Right lobe of liver (tissue), 4 donors: ENCODE results near the gene CLEC4M.

Experiments used
- CTCF ChIP-seq, 4 donors: fragments of 200-600 bp in 3 of 4; fragments of 450-650 bp in 1 of 4; IDR thresholded peaks; one replicate each; pipeline versions ENCODE4 v1.5.1 to v1.8.0; 2016 to 2022; ENCODE audit warnings: antibody characterized with exemption in 4 of 4, mild to moderate bottlenecking in 2 of 4
- POLR2A ChIP-seq: fragments of 450-650 bp; IDR thresholded peaks from one replicate; pipeline ENCODE4 v1.6.1; 2017; ENCODE audit warnings: antibody characterized with exemption, mild to moderate bottlenecking
- donor health status: DM: no; HTN: no; CAD: no.
- donor health status: DM: no; HTN: no; CAD: no.
- donor health status: DM: no; HTN: yes; CAD: no.

GRCh38 chr19:7731218-7731595 is 31.8 kb upstream of the CLEC4M start:
- TF ChIP-seq CTCF (IDR thresholded peaks at IDR 0.05) = no peak
- no peak for TF ChIP-seq POLR2A
